ENCODE data around the gene FNDC3B. TPM values are rescaled to one million over a fixed set of nuclear protein-coding genes. Genes with fewer than 3 reads are reported as not detected.

FNDC3B gene
- total and polyA plus RNA-seq, 10 donors: 3.1 to 149 (median 103) TPM

GRCh38 chr3:172309741-172310427, 270.5 kb downstream of the FNDC3B start:
- H3K4me1 ChIP-seq: peaks cover 0 to 15% (median 0%) of the 10 kb centered on the region in 6 donors
- H3K9me3 ChIP-seq: no peaks in the 10 kb centered on the region
- 74 to 88% (median 82%) methylated on average over 7 of the region's 7 CpGs for WGBS, 5 donors
- no peak for DNase-seq
- H3K4me3 ChIP-seq: no peak overlapping the region
- no peaks in the 10 kb centered on the region for H3K27me3 ChIP-seq (replicated peaks in 1 of 7)
- no peak for TF ChIP-seq POLR2AphosphoS5 (IDR thresholded peaks at IDR 0.05)
- TF ChIP-seq POLR2A (IDR thresholded peaks at IDR 0.05): no peak
- TF ChIP-seq CTCF (IDR thresholded peaks at IDR 0.05 in 8 of 11, conservative IDR thresholded peaks at IDR 0.05 in 3 of 11): no peak
- intact Hi-C loops (cut with DNase I; ENCODE audit: low total_unique reads): no loop called here
- H3K36me3 ChIP-seq: peaks cover 0 to 94% (median 31%) of the 10 kb centered on the region in 6 donors
- H3K27ac ChIP-seq: peak overlapping the region in 1 of 8 donors; percentile 26

GRCh38 chr3:172310428-172310760, 271.0 kb downstream of the FNDC3B start:
- Histone ChIP-seq H3K36me3 (peaks cover 0 to 91% (median 31%) of the 10 kb centered on the region in 6 donors), H3K27me3 (replicated peaks in 1 of 7) (no peaks in the 10 kb centered on the region), H3K9me3 (no peaks in the 10 kb centered on the region), H3K4me1 (peaks cover 0 to 20% (median 3%) of the 10 kb centered on the region in 6 donors), H3K4me3 (no peak overlapping the region), H3K27ac (peak overlapping the region in 1 of 8 donors; percentile 26)
- 92 to 97% (median 93%) methylated on average over 3 of the region's 3 CpGs for WGBS, 5 donors
- TF ChIP-seq POLR2AphosphoS5 (IDR thresholded peaks at IDR 0.05) (no peak), CTCF (IDR thresholded peaks at IDR 0.05 in 8 of 11, conservative IDR thresholded peaks at IDR 0.05 in 3 of 11) (no peak), POLR2A (IDR thresholded peaks at IDR 0.05) (no peak)
- no peak for DNase-seq
- intact Hi-C loops (cut with DNase I; ENCODE audit: low total_unique reads): no loop called here

- Histone ChIP-seq H3K9me3 (no peaks in the 10 kb centered on the region), H3K27me3 (replicated peaks in 1 of 7) (no peaks in the 10 kb centered on the region), H3K4me3 (no peak overlapping the region), H3K36me3 (peaks cover 0 to 83% (median 31%) of the 10 kb centered on the region in 6 donors), H3K4me1 (peaks cover 0 to 26% (median 8%) of the 10 kb centered on the region in 6 donors), H3K27ac (peak overlapping the region in 1 of 8 donors; percentile 41)
- TF ChIP-seq POLR2AphosphoS5 (IDR thresholded peaks at IDR 0.05): no peak
- no peak for TF ChIP-seq CTCF (IDR thresholded peaks at IDR 0.05 in 8 of 11, conservative IDR thresholded peaks at IDR 0.05 in 3 of 11)
- no peak for TF ChIP-seq POLR2A (IDR thresholded peaks at IDR 0.05)
- WGBS, 5 donors: 90 to 98% (median 97%) methylated on average over 8 of the region's 8 CpGs
- DNase-seq: no peak
- intact Hi-C loops (cut with DNase I; ENCODE audit: low total_unique reads): no loop called here
These were observed 271.8 kb downstream of the FNDC3B start for GRCh38 chr3:172311217-172311616.

- Histone ChIP-seq H3K4me1 (peaks cover 0 to 32% (median 14%) of the 10 kb centered on the region in 6 donors), H3K36me3 (peaks cover 0 to 82% (median 31%) of the 10 kb centered on the region in 6 donors), H3K27me3 (replicated peaks in 1 of 7) (no peaks in the 10 kb centered on the region), H3K4me3 (no peak overlapping the region), H3K27ac (no peak overlapping the region), H3K9me3 (no peaks in the 10 kb centered on the region)
- no peak for DNase-seq
- no peak for TF ChIP-seq POLR2AphosphoS5 (IDR thresholded peaks at IDR 0.05)
- TF ChIP-seq CTCF (IDR thresholded peaks at IDR 0.05 in 8 of 11, conservative IDR thresholded peaks at IDR 0.05 in 3 of 11): no peak
- no peak for TF ChIP-seq POLR2A (IDR thresholded peaks at IDR 0.05)
- 87 to 93% (median 89%) methylated on average over 6 of the region's 6 CpGs for WGBS, 5 donors
- intact Hi-C loops (cut with DNase I; ENCODE audit: low total_unique reads): no loop called here
These were observed 272.6 kb downstream of the FNDC3B start for GRCh38 chr3:172312001-172312400.
